BJ (cell line): Measurements from ENCODE around the gene TAF6L. TPM values are rescaled to one million over a fixed set of nuclear protein-coding genes. Genes with fewer than 3 reads are reported as not detected.
"Not testable (repeated sequence)": the region's sequence is repeated elsewhere in the genome, so short reads cannot be mapped to it uniquely, and the experiment has no call there.

ENCODE experiments used
- CTCF ChIA-PET: fragments of 350-600 bp; formaldehyde crosslinking; extraction: SDS; loops from one replicate; lab custom pipeline; 2021; ENCODE audit warnings: antibody characterized with exemption, inconsistent platforms; lab: Yijun Ruan, JAX
- POLR2A ChIA-PET: fragments of 300-600 bp; sonication (Branson Sonifier 250); formaldehyde crosslinking; extraction: SDS; loops from one replicate; lab custom pipeline; 2021; ENCODE audit warnings: antibody characterized with exemption; lab: Charles Lee
- DNase-seq: peaks from one replicate; pipeline ENCODE4 v3.0.0-alpha.2; 2011; ENCODE audit warnings: low read depth
- H3K27me3 ChIP-seq: 2 replicates; pipeline ENCODE4 v1.6.0; 2011; ENCODE audit warnings: low read length; ENCODE audit not compliant: control insufficient read depth, insufficient read depth
- H3K36me3 ChIP-seq: 2 replicates; pipeline ENCODE4 v1.5.1; 2011; ENCODE audit warnings: low read length; ENCODE audit not compliant: control insufficient read depth, insufficient read depth
- H3K4me3 ChIP-seq: 2 replicates; pipeline ENCODE4 v1.5.1; 2011; ENCODE audit warnings: low read depth, mild to moderate bottlenecking, control low read depth, low read length
- CTCF ChIP-seq: IDR thresholded peaks from 2 replicates; pipeline ENCODE4 v1.5.1; 2011; ENCODE audit warnings: low read depth, mild to moderate bottlenecking, control low read depth, inconsistent platforms, low read length, moderate library complexity; ENCODE audit not compliant: insufficient read depth
- polyA plus RNA-seq: library from polyadenylated mRNA; depleted of rRNA; stranded (reverse); fragments of >200 nt; gene quantifications from 2 replicates; pipeline ENCODE4 v1.2.3, GENCODE V29; 2011

The TAF6L gene
- polyA plus RNA-seq, 1 experiment = 17.0 TPM

GRCh38 chr11:62757846-62758788 is 13.1 kb upstream of the TAF6L start:
- Histone ChIP-seq H3K27me3 (no peaks in the 10 kb centered on the region), H3K36me3 (no peaks in the 10 kb centered on the region), H3K4me3 (no peak overlapping the region)
- DNase-seq = no peak
- CTCF ChIA-PET = interaction anchor here (1.4 kb wide), 1 partner anchor 28 kb away, joined by 6 read pairs; no protein-coding TSS in a partner anchor
- TF ChIP-seq CTCF = no peak
- POLR2A ChIA-PET = no interaction called here

GRCh38 chr11:62760867-62761227 is 10.3 kb upstream of the TAF6L start:
- not testable (repeated sequence) for H3K27me3 ChIP-seq, H3K4me3 ChIP-seq, H3K36me3 ChIP-seq, DNase-seq
- ChIA-PET POLR2A (interaction anchor here (0.6 kb wide), 1 partner anchor 24 kb away, joined by 7 read pairs; no protein-coding TSS in a partner anchor), CTCF (interaction anchor here (0.6 to 2.7 kb wide), 2 partner anchors 26 to 927 kb away, joined by 3 to 17 read pairs; partner anchors contain the start of gene TMEM179B)

- Histone ChIP-seq H3K36me3 (peaks cover 2% of the 10 kb centered on the region), H3K27me3 (no peaks in the 10 kb centered on the region), H3K4me3 (peak overlapping the region; percentile 69)
- ChIA-PET CTCF (interaction anchor here (0.6 to 12.0 kb wide), 4 partner anchors 16 to 376 kb away, joined by 3 to 122 read pairs (median 3); partner anchors contain the start of gene TMEM179B), POLR2A (interaction anchor here (0.6 to 1.4 kb wide), 3 partner anchors 9 to 61 kb away, joined by 3 to 10 read pairs (median 9); partner anchors contain the start of genes POLR2G, STX5 and ZBTB3)
- TF ChIP-seq CTCF = no peak
- DNase-seq = no peak
Observed at GRCh38 chr11:62770778-62771143, 435 bp upstream of the TAF6L start.

- TF ChIP-seq CTCF = no peak
- CTCF ChIA-PET = interaction anchor here (1.2 to 12.0 kb wide), 2 partner anchors 12 to 107 kb away, joined by 3 to 122 read pairs; partner anchors contain the start of gene TMEM179B
- Histone ChIP-seq H3K36me3 (peaks cover 10% of the 10 kb centered on the region), H3K4me3 (no peak overlapping the region), H3K27me3 (no peaks in the 10 kb centered on the region)
- POLR2A ChIA-PET = no interaction called here
- no peak for DNase-seq
Observed at GRCh38 chr11:62774407-62774806, 3.2 kb downstream of the TAF6L start.

GRCh38 chr11:62775646-62776045 is 4.5 kb downstream of the TAF6L start:
- Histone ChIP-seq H3K36me3 (peaks cover 10% of the 10 kb centered on the region), H3K4me3 (no peak overlapping the region), H3K27me3 (no peaks in the 10 kb centered on the region)
- DNase-seq = no peak
- ChIA-PET POLR2A (no interaction called here), CTCF (interaction anchor here (1.2 to 12.0 kb wide), 2 partner anchors 11 to 106 kb away, joined by 3 to 122 read pairs; partner anchors contain the start of gene TMEM179B)
- TF ChIP-seq CTCF = no peak
